T follicular helper cell (primary cell): ENCODE data around the gene PACC1.
A peak's percentile ranks its signal among the peaks of the same experiment; 100 is the strongest.

Source experiments
- DNase-seq: peaks from one replicate; pipeline ENCODE4 v3.0.0-alpha.2; 2020; ENCODE audit warnings: low read depth

The PACC1 gene

DNA sequence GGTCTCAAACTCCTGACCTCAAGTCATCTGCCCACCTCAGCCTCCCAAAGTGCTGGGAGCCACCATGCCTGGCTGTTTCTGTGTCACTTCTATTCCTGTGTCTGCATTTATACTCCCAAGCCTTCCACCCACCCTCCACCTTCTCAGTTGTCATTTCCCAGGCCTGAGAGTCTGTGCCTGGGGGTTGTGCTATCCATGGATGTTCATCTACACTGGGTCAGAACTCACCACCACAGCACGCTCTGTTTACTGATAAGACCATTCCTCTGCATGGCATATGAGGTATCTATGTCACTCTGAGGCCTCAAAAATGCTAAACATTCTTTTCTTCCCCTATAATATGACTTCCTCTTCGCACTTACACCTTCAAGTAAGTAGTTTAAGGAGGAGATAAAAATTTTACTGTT lies 24.1 kb upstream of the PACC1 start:
- DNase-seq = no peak

DNA sequence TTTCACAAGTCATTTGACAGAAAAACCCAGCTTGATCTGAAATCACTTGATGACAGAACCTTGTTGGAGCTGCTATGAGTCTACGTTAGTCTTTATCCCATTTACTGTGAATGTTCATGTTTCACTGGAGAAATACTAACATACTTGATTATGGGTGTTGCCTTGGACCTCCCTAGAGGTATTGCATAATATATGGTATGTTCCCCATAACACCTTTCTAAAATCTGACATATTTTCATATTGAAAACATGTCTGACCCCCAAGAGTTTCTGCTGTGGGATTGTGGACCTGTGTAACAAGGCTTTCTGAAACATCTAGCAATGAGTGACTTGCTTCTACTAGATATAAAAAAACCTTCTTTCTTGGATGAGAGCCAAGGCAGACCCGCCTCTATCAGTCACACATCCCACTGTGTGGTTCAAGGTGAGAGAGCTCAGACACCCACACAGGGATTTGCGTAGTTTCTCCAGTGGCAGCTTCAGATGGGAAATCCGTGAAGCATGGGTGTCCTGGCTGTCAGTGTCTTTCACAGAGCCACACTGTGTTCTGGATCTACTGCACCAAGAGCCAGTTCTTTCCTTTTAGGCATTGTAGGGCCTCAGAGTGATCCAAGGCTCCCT lies 22.6 kb upstream of the PACC1 start:
- DNase-seq = no peak

GRCh38 chr1:212434992-212435391 lies 20.3 kb upstream of the PACC1 start:
- no peak for DNase-seq

DNA sequence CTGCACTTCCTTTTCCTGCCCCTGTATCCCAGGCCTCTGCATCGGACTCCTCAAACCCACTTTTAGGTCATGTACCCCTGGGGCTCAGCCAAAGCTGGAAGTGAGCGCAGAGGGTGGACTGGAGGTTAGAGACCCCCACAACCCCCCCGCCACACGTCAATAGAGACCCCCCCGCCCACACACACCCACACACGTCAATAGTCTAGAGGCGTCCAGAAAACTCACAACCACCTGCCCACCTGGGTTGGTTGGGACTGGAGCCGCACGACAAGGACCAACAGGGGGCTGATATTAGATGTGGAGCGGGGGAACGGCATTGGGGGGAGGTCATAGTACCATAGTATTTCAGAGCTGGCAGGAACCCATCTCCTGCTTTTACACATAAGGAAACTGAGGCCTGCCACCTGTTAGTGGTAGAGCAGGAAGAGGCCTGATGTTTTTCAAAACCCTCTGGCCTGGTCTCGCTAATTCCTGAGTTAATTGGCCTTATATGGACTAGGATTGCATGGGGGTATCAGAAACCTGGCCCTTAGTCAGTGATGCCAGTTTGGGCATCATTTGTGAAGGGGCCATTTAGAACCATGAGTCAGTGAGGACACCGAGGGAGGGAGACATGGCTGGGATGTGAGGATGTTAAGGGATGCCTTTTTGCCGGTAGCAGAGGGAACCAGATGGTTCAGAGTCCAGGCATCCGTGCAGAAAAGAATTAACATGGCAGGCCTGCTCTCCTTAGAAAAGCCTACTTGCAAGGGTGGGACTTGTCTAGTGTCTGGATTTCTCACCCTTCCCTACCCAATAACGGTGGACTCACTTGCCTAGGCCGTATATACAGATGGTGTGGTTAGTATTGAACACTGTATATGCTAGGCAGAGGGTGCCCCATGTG lies 19.1 kb upstream of the PACC1 start:
- DNase-seq = no peak

GRCh38 chr1:212432661-212433576 lies 18.2 kb upstream of the PACC1 start, which contains the start of gene NENF:
TSS of gene NENF (plus strand) at chr1:212432920. CDS start at chr1:212432944, 24 bp downstream.
- peak; percentile 52 for DNase-seq

- DNase-seq = no peak
Observed at GRCh38 chr1:212432272-212432660, 17.6 kb upstream of the PACC1 start.

- no peak for DNase-seq
Observed at GRCh38 chr1:212431644-212432043, 17.0 kb upstream of the PACC1 start.

DNA sequence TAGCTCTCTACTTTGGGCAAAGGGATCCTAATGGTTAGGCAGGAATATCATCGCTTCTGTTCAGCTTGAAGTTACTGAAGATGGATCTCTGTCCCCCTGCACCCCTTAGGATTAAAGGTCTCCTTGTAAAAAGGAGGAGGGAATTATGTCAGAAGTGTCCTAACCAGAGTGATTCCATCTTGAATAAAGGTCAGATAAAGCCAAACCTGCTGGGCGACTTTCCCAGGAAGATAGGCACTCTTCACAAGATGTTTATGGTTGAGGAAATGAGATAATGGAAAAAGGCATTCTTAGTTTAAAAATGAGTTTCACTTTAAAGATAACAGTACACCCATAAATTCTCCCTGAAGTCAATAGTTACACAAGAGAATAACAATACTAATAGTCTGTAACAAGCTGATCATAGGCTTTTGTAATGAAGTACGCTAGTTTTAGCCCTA lies 16.3 kb upstream of the PACC1 start:
- no peak for DNase-seq

GRCh38 chr1:212430416-212430815 lies 15.7 kb upstream of the PACC1 start:
- no peak for DNase-seq

GRCh38 chr1:212428496-212428895 lies 13.8 kb upstream of the PACC1 start:
- no peak for DNase-seq

DNA sequence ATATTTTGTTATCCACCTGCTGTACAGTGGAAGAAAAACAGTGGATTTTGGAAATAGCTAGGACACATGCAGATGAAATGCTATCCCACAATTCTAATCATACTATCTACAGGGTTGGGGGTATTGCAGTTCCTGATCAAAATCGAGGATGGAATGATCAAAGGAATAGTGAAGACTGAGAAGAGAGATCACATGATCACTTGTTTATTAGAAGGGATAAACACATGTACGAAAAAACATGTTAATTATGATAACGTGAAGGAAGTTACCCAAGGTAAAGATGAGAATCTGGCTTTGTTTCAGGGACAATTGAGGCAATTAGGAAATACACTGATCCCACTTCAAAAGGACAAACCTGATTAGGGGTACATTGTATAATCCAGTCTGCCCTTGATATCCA lies 9.2 kb upstream of the PACC1 start:
- no peak for DNase-seq

GRCh38 chr1:212421165-212421564 lies 6.5 kb upstream of the PACC1 start:
- DNase-seq = no peak

DNA sequence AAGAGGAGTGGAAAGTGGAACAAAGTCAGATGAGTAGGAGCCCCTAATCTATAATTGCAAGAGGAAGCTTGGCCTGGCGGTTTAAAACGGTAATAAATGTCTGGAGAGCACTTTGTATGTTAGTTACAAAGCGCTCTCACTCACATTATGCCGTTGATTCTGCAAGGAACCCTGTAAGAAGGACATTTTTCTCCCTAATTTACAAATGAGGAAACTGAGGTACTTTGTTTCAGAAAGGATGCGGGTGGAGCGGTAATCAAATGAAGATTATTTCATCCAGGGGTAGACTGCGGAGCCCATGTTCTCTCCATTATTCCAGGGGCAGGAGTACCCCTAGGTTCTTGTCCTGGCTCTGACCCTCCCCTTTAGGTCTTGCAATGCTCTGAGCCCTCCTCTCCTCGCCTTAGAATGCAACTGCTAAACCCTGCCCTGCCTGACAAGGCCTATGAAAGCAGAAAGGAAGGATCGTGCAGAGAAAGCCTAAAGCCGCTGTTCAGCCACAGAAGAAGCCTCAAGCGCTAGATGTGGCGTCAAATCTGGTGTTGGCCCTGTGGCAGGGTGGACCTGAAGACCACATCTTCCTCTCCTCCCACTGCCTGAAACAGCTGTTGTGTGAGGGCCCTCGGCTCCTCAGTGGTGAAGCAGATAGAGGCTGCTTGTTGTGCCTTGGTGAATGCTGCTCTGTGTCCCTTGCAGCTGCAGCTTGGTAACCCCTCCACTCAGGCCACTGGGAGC lies 588 bp upstream of the PACC1 start:
- DNase-seq = no peak

GRCh38 chr1:212413902-212414327 lies 771 bp downstream of the PACC1 start:
- DNase-seq = no peak

DNA sequence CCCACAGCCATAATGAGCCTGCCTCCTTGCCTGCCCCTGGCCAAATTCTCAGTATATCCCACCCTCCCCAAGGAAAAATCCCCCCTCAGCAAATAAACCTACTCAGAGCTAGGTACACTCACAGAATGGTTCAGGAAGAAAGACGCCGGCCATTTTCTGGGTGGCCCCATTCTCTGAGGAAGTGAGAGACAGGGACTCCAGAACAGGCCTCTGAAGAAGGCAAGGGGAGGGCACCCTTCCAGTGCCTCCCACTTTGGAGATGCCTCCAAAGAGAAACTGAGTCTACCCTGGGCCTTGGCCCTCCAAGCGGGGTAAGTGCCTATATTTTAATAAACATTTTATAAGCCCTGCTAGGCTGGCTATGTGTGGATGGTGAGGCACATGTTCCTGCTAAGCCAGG lies 2.3 kb downstream of the PACC1 start:
- no peak for DNase-seq

- no peak for DNase-seq
Observed at GRCh38 chr1:212410231-212410820, 4.4 kb downstream of the PACC1 start.

DNA sequence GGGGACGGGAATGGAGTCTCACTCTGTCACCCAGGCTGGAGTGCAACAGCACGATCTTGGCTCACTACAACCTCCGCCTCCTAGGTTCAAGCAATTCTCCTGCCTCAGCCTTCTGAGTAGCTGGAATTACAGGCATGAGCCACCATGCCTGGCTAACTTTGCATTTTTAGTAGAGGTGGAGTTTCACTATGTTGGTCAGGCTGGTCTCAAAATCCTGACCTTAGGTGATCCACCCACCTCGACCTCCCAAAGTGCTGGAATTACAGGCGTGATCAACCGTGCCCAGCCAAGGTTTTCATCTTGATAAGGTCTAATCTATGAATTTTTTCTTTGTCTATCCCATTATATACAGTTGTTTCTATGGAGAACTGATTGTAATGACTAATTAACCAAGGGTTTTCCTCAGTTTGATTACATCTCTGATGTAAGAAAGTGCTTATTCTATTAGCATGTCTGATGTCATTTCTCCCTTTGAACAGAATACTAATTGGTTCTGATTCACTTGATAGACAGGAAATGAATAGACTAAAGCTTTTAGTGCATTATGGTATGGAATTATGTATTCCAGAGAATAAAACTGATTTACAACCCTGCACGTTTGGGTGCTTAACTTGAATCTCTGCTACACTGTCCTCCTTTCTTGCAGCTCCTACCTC lies 11.9 kb downstream of the PACC1 start:
- no peak for DNase-seq

DNA sequence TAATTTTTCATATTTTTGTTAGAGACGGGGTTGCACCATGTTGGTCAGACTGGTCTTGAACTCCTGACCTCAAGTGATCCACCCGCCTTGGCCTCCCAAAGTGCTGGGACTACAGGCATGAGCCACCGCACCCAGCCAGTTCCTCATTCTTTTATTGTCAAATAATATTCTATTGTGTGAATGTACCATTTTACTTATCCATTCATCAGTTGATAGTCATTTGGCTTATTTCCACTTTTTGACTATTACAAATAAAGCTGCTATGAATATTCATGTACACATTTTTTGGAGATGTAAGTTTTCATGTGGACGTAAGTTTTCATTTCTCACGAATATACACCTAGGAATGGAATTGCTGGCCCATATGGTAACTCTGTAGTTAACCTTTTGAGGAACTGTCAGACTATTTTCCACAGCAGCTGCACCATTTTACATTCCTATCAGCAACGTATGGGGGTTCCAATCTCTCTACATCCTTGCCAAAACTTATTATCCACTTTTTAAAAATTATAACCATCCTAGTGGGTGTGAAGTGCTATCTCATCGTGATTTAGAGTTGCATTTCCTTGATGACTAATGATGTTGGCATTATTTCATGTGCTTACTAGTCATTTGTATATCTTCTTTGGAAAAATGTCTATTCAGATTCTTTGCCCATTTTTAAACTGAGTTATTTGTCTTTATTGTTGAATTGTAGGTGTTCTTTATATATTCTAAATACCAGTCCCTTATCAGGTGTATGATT lies 12.7 kb downstream of the PACC1 start:
- DNase-seq = no peak

DNA sequence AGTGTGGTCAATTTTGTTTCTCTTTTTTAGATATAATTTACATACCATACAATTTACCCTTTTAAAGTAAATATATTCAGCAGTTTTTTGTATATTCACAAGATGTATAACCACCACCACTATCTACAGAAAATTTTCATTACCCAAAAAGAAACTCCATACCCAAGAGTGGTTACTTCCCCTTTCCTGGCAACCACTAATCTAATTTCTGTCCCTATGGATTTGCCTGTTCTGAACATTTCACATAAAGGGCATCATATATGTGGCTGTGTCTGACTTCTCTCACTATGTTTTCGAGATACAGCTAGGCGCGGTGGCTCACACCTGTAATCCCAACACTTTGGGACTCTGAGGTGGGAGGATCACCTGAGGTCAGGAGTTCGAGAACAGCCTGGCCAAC lies 13.6 kb downstream of the PACC1 start:
- DNase-seq = no peak

GRCh38 chr1:212397171-212397570 lies 17.5 kb downstream of the PACC1 start:
- DNase-seq = no peak
